Activated T-helper 1 cell treated with anti-CD3 and anti-CD28 coated beads, Interleukin-2, amount 50 U/mL, for 16 hours (primary cell): ENCODE results near the gene GPSM3.
"Not testable (repeated sequence)": the region's sequence is repeated elsewhere in the genome, so short reads cannot be mapped to it uniquely, and the experiment has no call there.

Experiments
- DNase-seq, 2 donors: peaks; one replicate each; pipeline ENCODE4 v3.0.0-alpha.2; 2020; ENCODE audit warnings: low read depth in 1 of 2, low spot score in 1 of 2

The GPSM3 gene

DNA sequence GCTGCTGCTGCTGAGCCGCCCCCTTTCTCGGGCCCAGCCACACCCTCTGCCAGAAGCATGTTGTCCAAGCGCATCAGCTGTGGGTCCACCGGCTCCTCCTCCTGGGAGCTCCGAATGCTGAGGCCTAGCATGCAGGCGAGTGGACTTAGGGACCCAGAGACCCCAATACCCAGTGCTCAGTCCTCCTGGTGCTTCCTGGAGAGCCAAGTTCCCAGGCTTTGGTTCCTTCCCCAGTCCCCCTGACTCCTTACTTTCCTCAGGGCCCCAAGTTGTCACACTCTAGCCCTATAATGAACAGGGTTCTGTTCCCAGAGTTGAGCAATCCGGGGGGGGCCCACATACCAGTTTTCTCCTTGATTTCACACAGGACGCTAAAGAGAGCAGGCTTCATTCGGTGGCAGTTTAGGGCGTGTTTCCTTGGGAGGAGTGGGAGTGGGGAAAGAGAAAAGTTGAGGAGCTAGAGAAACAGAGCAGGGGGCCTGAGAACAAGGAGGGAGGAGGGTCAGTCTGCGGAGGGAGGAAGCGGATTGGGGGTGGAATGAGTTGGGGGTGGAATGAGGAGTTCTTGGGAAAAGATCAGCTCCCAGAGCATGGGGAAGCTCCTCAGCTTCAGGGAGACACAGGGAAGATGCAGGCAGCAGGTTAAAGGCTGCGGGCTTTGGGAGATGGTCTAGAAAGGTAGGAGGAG, 3.9 kb downstream of the GPSM3 start:
- no peak for DNase-seq

GRCh38 chr6:32187725-32188380, 4.6 kb downstream of the GPSM3 start:
- DNase-seq: not testable (repeated sequence)

GRCh38 chr6:32187009-32187709, 5.3 kb downstream of the GPSM3 start:
- no peak for DNase-seq

DNA sequence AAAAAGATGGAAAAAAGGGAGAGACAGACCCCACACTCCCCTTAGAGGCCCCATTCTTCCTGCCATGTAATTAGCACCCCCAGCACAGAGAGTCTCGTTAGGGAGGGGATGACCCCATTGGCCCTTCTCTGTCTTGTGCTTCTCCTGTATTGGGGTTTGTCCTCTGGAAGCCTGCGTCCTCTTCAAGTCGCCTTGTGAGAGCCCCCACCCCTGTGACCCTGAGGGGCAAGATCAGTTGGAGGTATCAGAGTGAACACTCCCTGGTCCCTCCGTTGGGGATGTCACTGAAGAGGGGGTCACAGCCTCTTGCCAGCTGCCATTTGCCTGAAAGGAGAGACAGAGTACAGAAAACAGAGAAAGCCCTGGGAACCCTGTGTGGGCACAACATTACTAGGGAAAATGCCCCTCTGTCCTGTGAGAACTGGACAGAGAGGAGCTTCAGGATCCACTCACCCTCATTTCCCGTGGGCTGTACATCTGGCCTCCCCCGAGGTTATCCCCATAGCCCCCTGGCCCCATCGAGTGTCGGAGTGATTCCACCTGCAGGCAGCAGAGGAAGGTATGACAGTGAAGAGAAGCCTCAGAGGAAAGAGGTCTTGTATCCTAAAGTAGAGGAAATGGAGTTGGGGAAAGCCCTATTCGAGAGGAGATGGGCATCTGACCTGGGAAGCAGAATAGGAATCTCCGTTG, 6.1 kb downstream of the GPSM3 start:
- DNase-seq: not testable (repeated sequence)

DNA sequence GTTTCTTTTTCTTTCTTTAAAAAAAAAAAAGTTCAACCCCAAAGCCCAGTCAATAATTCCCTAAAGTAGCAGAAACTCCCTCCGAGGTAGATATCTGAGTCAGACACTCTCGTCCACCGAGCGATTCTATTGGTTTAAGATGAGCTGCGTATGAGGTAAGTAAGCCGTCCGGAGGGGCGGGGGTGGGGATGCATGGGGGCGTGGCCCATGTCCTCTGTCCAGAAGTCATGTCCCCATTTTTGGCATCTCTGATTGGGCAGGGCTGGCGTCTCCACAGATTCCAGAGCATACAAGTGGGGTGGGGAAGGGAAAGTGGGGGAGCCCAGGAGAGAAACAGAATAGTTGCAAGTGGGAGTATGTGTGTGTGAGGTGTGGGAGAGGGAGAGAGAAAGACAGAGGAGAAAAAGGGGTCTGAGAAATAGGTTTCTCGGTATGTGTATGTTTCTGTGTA, 6.7 kb downstream of the GPSM3 start:
- DNase-seq: peak in 1 of 2 donors; percentile 45

- no peak for DNase-seq
These were observed 8.3 kb downstream of the GPSM3 start, which contains the start of gene AGER for GRCh38 chr6:32184084-32184640. TSS of gene AGER (minus strand) at chr6:32184253. CDS start at chr6:32184222, 31 bp downstream.

DNA sequence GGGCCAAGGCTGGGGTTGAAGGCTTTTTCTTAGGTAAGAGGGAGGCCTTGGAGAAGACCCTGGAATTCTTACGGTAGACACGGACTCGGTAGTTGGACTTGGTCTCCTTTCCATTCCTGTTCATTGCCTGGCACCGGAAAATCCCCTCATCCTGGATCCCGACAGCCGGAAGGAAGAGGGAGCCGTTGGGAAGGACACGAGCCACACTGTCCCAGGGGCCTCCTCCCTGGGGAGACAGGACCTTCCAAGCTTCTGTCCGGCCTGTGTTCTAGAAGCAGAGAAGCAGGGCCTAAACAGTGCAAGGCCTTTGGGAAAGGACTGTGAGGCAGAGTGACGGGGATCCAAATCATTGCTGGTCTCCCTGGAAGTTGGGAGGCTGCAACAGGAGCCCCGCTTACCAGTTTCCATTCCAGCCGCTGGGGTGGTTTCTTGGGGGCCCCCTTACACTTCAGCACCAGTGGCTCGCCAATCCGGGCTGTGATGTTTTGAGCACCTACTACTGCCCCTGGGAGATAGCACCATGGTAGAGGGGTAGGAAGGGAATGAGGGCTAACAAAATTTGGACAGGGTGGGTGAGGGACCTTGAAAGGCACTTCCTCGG, 8.9 kb downstream of the GPSM3 start:
- no peak for DNase-seq

GRCh38 chr6:32183030-32183429, 9.4 kb downstream of the GPSM3 start:
- no peak for DNase-seq

DNA sequence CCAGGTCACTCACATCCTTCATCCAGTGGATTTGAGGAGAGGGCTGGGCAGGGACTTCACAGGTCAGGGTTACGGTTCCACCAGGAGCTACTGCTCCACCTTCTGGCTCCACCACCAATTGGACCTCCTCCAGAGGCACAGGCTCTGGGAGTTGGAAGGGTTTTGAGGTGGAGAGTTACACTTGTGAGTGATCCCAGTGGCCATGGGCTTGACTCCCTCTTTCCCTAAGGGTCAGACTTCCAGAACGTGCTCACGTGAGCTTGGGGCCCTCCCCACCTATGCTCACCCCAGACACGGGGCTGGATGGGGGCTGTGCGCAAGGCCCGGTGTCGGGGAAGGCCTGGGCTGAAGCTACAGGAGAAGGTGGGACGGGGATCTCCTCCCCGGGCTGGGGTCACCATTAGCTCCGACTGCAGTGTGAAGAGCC, 9.9 kb downstream of the GPSM3 start:
- no peak for DNase-seq

- DNase-seq: no peak
These were observed 10.4 kb downstream of the GPSM3 start for GRCh38 chr6:32181915-32182529.

GRCh38 chr6:32181148-32181702, 11.2 kb downstream of the GPSM3 start:
- no peak for DNase-seq

GRCh38 chr6:32179766-32180405, 12.6 kb downstream of the GPSM3 start:
- no peak for DNase-seq

- DNase-seq: no peak
These were observed 13.6 kb downstream of the GPSM3 start for GRCh38 chr6:32178547-32179440.

DNA sequence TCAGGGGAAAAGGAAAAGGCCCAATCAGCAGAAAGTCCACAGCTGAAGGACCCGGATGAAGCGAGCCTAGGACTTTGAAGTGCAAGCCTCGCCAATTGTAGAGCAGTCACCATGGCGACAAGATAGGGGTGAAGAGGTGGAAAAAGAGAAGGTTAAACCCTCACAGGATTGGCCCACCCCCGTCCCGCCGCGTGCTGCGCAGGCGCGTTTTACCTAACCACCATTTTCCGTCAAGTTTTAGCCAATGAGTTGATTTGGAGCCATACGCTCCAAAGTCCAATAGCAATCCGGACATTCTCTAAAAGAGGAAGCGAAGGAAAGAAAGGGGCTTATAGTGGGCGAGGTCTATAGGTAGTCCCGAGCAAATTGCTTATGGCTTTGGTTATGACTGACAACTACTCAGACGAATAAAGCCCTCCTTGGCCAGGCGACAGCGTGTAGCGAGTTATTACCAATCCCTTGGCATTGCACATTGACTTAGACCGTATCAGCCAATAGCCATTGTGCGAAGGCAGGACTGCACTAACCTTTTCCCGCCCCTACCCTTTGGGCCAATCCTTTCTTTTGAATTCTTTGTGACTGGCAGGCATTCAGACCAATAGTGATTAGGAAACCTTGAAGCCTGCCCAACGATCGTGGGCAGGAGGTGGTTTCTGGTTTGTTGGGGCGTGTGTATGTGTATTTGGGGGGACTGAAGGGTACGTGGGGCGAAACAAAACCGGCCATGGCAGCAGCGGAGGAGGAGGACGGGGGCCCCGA, 14.5 kb downstream of the GPSM3 start, which contains the start of gene RNF5:
Gene RNF5, plus strand, starts transcription at position 618 of the 759 bp plus-strand sequence. Its CDS starts 107 bp downstream, at position 725.
- DNase-seq: peak; percentile 79 to 87

DNA sequence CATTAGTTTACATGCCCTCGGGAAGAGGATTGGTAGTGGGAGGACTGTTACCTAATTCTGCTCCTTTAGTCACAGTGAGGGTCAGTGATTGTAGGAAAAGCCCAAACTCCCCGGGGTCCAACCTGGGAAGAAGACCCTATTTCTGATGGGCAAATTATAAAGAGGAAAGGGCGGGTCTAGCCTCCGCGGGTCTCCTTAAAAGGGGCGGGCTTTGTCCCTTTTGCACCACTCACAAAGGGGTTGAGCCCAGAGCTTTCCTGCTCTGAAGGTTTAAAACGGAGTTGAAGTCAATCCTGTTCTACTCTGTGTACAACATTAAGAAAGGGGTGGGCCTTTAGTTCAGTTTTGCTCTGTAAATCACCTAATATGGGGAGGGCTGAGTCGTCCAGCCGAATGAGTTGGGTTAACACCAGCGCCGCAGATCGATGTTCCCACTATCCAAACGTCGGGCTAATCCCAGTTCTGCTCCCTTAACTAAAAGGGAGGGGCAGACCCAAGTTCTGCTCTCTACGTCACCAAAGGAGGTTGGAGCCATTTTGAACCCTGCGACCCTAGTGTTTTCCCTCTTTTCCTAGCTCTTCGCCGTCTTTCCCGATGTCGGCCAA, 15.2 kb downstream of the GPSM3 start:
- no peak for DNase-seq

- DNase-seq: no peak
These were observed 15.8 kb downstream of the GPSM3 start for GRCh38 chr6:32176476-32177182.
